ENCODE measurements around the gene DYNLT4. TPM values are rescaled to one million over a fixed set of nuclear protein-coding genes. Genes with fewer than 3 reads are reported as not detected.
"Not testable (repeated sequence)": the region's sequence is repeated elsewhere in the genome, so short reads cannot be mapped to it uniquely, and the experiment has no call there.

Gene DYNLT4
- total RNA-seq, 2 donors from 2014 or later: 4.0 TPM; not detected in 1

DNA sequence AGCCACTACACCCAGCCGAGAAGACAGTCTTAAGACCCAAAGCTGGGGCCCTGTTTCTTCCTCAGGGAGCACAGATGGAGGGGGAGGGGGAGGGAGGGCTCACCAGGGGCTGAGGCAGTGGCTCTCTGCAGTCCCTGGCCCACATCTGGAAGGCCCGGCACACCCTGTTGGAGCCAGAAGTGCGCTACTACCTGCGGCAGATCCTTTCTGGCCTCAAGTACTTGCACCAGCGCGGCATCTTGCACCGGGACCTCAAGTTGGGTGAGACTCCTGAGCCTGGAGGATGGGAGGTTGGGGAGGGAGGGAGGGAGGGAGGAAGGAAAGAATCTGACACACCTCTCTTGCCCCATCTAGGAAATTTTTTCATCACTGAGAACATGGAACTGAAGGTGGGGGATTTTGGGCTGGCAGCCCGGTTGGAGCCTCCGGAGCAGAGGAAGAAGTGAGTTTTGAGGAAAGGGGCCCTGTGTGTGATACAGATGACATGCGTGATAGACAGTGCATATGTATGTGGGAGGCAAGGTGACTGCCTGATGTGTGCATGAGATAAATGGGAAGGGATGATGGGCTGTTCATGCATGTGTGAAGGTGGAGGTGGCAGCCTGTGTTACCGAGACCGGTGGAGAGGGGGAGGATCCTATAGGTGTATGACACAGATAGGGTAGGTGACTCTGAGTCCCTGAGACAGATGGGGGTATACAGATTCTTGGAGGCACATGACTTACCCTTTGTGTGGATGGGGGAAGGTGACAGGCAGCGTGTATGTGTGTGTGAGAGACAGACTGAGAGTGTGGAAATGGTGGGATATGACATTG, 5.5 kb downstream of the DYNLT4 start:
- Histone ChIP-seq H3K4me3 (no peak overlapping the region), H3K27ac (no peak overlapping the region), H3K36me3 (no peaks in the 10 kb centered on the region), H3K27me3 (replicated peaks; ENCODE audit: insufficient read depth) (no peaks in the 10 kb centered on the region), H3K9me3 (no peaks in the 10 kb centered on the region), H3K4me1 (replicated peaks) (no peaks in the 10 kb centered on the region)
- no peak for DNase-seq (ENCODE audit: low spot score)
- WGBS: 80% methylated on average over 13 of the region's 13 CpGs
- no peak for TF ChIP-seq CTCF (IDR thresholded peaks at IDR 0.05)
- intact Hi-C loops (cut with DNase I): no loop called here

DNA sequence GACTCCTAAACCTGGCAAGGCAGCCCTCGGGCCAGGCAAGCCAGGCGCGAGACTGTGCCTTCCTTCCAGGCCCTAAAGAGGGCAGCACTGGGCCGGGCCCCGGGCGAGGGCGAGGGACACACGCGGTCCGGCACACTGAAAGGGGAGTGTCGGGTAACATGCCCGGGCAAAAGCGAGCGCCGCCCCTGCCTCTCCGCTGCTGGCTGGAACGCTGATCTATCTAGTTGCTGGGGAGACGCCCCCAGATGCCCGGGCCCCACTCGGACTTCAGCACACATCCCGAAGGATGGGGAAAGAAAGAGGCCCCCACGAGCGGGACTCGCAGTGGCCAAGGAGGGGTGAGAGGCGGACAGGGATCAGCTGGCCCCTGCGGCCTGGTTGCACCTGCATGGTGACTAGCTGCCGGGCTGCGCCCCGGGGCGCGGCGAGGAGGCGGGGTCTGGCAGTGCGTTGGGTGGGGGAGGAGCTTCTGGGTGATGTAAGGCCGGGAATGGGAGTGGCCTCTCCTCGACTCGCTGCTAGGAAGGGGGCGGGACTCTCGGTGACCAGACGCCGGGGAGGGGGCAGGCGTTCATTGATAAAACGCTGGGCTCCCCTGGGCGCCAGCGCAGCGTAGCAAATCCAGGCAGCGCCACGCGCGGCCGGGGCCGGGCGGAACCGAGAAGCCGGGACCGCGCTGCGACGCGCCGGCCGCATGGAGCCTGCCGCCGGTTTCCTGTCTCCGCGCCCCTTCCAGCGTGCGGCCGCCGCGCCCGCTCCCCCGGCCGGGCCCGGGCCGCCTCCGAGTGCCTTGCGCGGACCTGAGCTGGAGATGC, 7.2 kb downstream of the DYNLT4 start, which contains the start of gene PLK3:
Gene PLK3 (plus strand): TSS at position 608 of the 815 bp plus-strand sequence. CDS start 87 bp downstream, at position 695.
- under 1% methylated on average over 77 of the region's 79 CpGs for WGBS

DNA sequence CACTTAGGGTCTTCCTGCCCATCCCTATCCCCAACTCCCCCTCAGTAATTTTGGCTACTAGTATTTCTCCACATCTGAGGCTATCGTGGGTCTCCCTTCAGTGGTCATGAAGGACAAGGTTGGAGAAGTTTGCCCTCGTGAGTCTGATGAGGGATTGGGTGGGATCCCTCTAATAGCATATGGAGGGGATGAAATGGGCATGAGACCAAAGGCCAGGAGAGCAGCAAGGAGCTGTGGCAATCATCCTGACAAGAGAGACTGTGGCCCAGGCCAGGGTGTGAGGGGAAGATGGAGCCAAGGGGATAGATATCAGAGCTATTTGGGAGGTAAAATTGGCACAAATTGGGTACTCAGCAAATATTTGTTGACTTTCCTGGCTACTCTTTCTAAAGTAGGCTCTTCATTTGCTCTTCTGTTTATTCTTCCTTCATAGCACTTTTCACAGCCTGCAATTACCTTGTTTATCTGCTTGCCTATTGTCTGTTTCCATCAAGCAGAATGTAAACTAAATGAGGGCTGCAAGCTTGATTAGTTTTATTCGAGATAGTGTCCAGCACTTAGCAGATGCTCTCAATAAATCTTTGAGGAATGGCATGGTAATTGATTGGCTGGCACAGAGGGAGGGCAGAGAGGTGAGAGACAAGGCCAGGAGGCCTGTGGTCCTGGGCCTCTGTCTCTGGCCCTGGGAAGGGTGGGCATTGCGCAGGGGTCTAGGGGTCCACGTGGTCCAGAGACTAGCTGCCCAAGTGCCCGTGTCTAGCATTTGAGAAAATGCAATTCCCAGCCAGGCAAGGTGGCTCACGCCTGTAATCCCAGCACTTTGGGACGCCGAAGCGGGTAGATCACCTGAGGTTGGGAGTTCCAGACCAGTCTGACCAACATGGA, 8.4 kb downstream of the DYNLT4 start:
- Histone ChIP-seq H3K4me3 (no peak overlapping the region), H3K4me1 (replicated peaks) (no peaks in the 10 kb centered on the region), H3K27ac (peak overlapping the region in 1 of 2 donors; percentile 86), H3K9me3 (no peaks in the 10 kb centered on the region), H3K27me3 (replicated peaks; ENCODE audit: insufficient read depth) (no peaks in the 10 kb centered on the region), H3K36me3 (no peaks in the 10 kb centered on the region)
- TF ChIP-seq CTCF (IDR thresholded peaks at IDR 0.05): no peak
- no peak for TF ChIP-seq POLR2AphosphoS5 (IDR thresholded peaks at IDR 0.05)
- TF ChIP-seq POLR2A (IDR thresholded peaks at IDR 0.05): no peak
- intact Hi-C loops (cut with DNase I): no loop called here
- 82% methylated on average over 10 of the region's 10 CpGs for WGBS
- no peak for DNase-seq (ENCODE audit: low spot score)

More for the DNA sequence above, 7.2 kb downstream of the DYNLT4 start, which contains the start of gene PLK3:
- H3K27ac ChIP-seq: peak within 1 kb of the TSS; percentile 86 to 92
- H3K27me3 ChIP-seq (replicated peaks; ENCODE audit: insufficient read depth): no peaks in the 10 kb centered on the region
- intact Hi-C loops (cut with DNase I): no loop called here
- DNase-seq (ENCODE audit: low spot score): peak; percentile 97
- no peaks in the 10 kb centered on the region for H3K9me3 ChIP-seq
- H3K4me1 ChIP-seq (replicated peaks): no peaks in the 10 kb centered on the region
- H3K4me3 ChIP-seq: peak within 1 kb of the TSS; percentile 54 to 65
- no peaks in the 10 kb centered on the region for H3K36me3 ChIP-seq
- TF ChIP-seq CTCF (IDR thresholded peaks at IDR 0.05) (peak; percentile 78 to 96 (median 86)), POLR2AphosphoS5 (IDR thresholded peaks at IDR 0.05) (peak; percentile 91), POLR2A (IDR thresholded peaks at IDR 0.05) (peak; percentile 94)

DNA sequence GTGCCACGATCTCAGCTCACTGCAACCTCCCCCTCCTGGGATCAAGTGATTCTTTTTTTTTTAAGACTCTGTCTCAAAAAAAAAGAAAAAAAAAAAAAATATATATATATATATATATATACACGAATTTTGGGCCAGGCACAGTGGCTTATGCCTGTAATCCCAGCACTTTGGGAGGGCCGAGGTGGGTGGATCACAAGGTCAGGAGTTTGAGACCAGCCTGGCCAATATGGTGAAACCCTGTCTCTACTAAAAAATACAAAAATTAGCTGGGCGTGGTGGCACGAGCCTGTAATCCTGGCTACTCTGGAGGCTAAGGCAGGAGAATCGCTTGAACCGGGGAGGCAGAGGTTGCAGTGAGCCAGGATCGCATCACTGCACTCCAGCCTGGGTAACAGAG, 9.3 kb downstream of the DYNLT4 start:
- H3K36me3 ChIP-seq; DNase-seq (ENCODE audit: low spot score); H3K9me3 ChIP-seq; H3K27ac ChIP-seq; H3K4me1 ChIP-seq (replicated peaks); intact Hi-C loops (cut with DNase I); H3K4me3 ChIP-seq; H3K27me3 ChIP-seq (replicated peaks; ENCODE audit: insufficient read depth): not testable (repeated sequence)
- 82% methylated on average over 8 of the region's 8 CpGs for WGBS
